CD4-positive, alpha-beta T cell (primary cell): Measurements from ENCODE around the gene HPX. TPM values are rescaled to one million over a fixed set of nuclear protein-coding genes. Genes with fewer than 3 reads are reported as not detected.

ENCODE experiments used
- ATAC-seq: fragments of 200-7000 bp; cut with Tn5 transposase; one replicate; pipeline ENCODE4 v1.10.0; 2022; ENCODE audit warnings: mild to moderate bottlenecking; ENCODE audit not compliant: poor library complexity
- CTCF ChIA-PET: fragments of 350-600 bp; sonication (Branson Sonifier 250); formaldehyde crosslinking; loops from one replicate; lab custom pipeline; 2021; ENCODE audit warnings: antibody characterized with exemption, inconsistent platforms; lab: Charles Lee
- POLR2A ChIA-PET: fragments of 350-600 bp; sonication (Branson Sonifier 250); formaldehyde crosslinking; loops from one replicate; lab custom pipeline; 2021; ENCODE audit warnings: antibody characterized with exemption, inconsistent platforms; lab: Charles Lee
- DNase-seq, 14 experiments: peaks; one replicate each; pipeline ENCODE4 v3.0.0-alpha.2; 2013 to 2020; ENCODE audit warnings: mixed read lengths in 2 of 14
- H3K27ac ChIP-seq, 2 donors: one replicate each; pipeline versions ENCODE4 v1.5.1 to v1.7.0; 2013; ENCODE audit warnings: low read length in 2 of 2, low read depth in 1 of 2, mild to moderate bottlenecking in 1 of 2
- H3K27me3 ChIP-seq, 2 experiments: 1 replicate in 1 of 2; 2 replicates in 1 of 2; pipeline versions ENCODE4 v1.6.1 to v1.7.0; 2013; ENCODE audit warnings: low read length in 2 of 2, control low read depth in 1 of 2, mild to moderate bottlenecking in 1 of 2, moderate library complexity in 1 of 2; ENCODE audit not compliant: insufficient read depth in 2 of 2, control insufficient read depth in 1 of 2
- H3K36me3 ChIP-seq: one replicate; pipeline ENCODE4 v1.6.1; 2013; ENCODE audit warnings: low read length, control low read depth; ENCODE audit not compliant: insufficient read depth
- H3K4me1 ChIP-seq: one replicate; pipeline ENCODE4 v1.6.1; 2013; ENCODE audit warnings: low read length, control low read depth; ENCODE audit not compliant: insufficient read depth
- H3K4me3 ChIP-seq: one replicate; pipeline ENCODE4 v1.5.1; 2013; ENCODE audit warnings: mild to moderate bottlenecking, low read length, moderate library complexity
- H3K9me3 ChIP-seq, 2 experiments: 1 replicate in 1 of 2; 2 replicates in 1 of 2; pipeline versions ENCODE4 v1.6.1 to v1.7.0; 2013; ENCODE audit warnings: low read length in 2 of 2, mild to moderate bottlenecking in 2 of 2, control low read depth in 1 of 2, moderate library complexity in 1 of 2; ENCODE audit not compliant: control insufficient read depth in 1 of 2, insufficient read depth in 1 of 2
- H3K27ac Mint-ChIP-seq: one replicate; pipeline ENCODE4 v1.8.0; 2020; ENCODE audit warnings: mixed read lengths
- H3K27me3 Mint-ChIP-seq: one replicate; pipeline ENCODE4 v1.8.0; 2021; ENCODE audit warnings: mixed read lengths
- H3K36me3 Mint-ChIP-seq: one replicate; pipeline ENCODE4 v1.8.0; 2021; ENCODE audit warnings: low read depth, mixed read lengths
- H3K4me1 Mint-ChIP-seq: one replicate; pipeline ENCODE4 v1.8.0; 2021; ENCODE audit warnings: low read depth, mixed read lengths
- H3K4me3 Mint-ChIP-seq: one replicate; pipeline ENCODE4 v1.8.0; 2020; ENCODE audit warnings: mild to moderate bottlenecking, mixed read lengths
- H3K9me3 Mint-ChIP-seq: one replicate; pipeline ENCODE4 v1.8.0; 2020; ENCODE audit warnings: mixed read lengths
- CTCF ChIP-seq: fragments of 200-600 bp; IDR thresholded peaks from one replicate; pipeline ENCODE4 v1.8.0; 2022; ENCODE audit warnings: antibody characterized with exemption, mild to moderate bottlenecking
- intact Hi-C, 2 experiments: fragments of 100-400 bp; cut with DNase I in 1 of 2; cut with micrococcal nuclease in 1 of 2; formaldehyde crosslinking; loops; one replicate each; pipeline versions ENCODE4 v1.15.1 to v1.9.0; 2023 to 2025; cut with DNase I, micrococcal nuclease
- total RNA-seq, 174 experiments: library from RNA in 2 of 174; stranded (reverse) in 2 of 174; gene quantifications; one replicate each; pipeline ENCODE4 v1.2.3 and lab custom pipeline; 2021 to 2026

The HPX gene
- total RNA-seq, 2 experiments from 2014 or later, result 0.52 to 0.87 TPM

DNA sequence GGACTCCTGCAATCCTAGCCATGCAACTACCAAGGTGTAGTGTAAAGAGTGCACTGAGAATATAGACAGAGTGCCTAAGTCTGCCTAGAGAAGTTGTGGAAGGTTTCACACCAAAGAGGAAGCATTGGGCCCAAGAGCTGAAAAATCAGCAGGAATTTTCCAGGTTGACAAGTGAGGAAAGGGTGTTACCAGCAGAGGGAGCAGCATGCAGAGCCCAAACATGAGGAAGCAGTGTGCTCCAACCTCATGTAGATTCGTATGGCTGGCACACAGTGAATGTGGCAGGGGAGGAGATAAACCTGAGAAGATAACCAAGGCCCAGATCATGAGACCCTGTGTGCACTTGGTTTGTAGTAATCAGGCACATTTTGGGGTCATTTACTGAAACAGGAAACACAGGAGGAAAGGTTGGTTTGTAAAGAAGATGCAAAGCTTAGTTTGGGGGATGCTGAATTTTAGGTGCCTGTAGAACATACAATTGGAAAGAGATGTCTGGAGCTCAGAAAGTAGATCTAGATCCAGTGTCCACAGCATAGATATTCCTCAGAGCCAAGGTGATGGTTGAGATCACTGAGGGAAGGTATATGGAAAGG lies 1.7 kb downstream of the HPX start:
- DNase-seq (peak in 8 of 14 experiments; percentile 17 to 73 (median 37)), ATAC-seq (peak; percentile 59)
- no peak overlapping the region for H3K4me3 ChIP-seq
- ChIA-PET CTCF (interaction anchor here (0.7 to 11.8 kb wide), 9 partner anchors 15 to 60 kb away, joined by 3 to 230 read pairs (median 4); partner anchors contain the start of genes APBB1 and SMPD1), POLR2A (interaction anchor here (0.9 to 2.4 kb wide), 6 partner anchors 25 to 61 kb away, joined by 3 to 21 read pairs (median 6); partner anchors contain the start of genes ARFIP2, SMPD1 and TIMM10B)
- H3K4me3 Mint-ChIP-seq, result no peak overlapping the region
- H3K27ac Mint-ChIP-seq, result no peak overlapping the region
- no peaks in the 10 kb centered on the region for H3K36me3 Mint-ChIP-seq
- H3K4me1 Mint-ChIP-seq, result no peaks in the 10 kb centered on the region
- no peak overlapping the region for H3K27ac ChIP-seq
- no peaks in the 10 kb centered on the region for H3K27me3 ChIP-seq
- intact Hi-C loops, result loop anchor here in 1 of 2 experiments (1.0 kb wide), 1 partner anchor 60 kb away; no protein-coding TSS in a partner anchor
- H3K9me3 ChIP-seq, result no peaks in the 10 kb centered on the region
- no peaks in the 10 kb centered on the region for H3K9me3 Mint-ChIP-seq
- no peaks in the 10 kb centered on the region for H3K27me3 Mint-ChIP-seq
- H3K36me3 ChIP-seq, result no peaks in the 10 kb centered on the region
- H3K4me1 ChIP-seq, result peaks cover 33% of the 10 kb centered on the region
- peak; percentile 67 for TF ChIP-seq CTCF

DNA sequence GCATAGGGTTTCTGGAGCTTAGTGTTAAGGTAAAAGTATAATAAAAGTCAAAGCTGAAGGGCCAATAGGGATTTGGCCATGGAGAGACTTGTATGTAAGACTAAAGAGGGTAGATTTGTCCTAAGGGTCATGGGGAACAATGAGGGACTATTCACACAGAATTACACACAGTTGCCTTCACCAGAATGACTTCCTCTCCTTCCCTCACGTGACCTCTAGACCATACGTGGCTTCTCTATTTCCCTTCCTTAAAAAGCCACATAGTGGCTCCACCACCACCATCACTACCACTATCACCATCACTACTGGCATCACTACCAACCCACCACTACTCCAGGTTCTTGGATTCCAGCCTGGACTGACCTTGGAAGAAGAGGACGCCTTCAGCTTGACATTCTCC lies 2.8 kb downstream of the HPX start:
- Mint-ChIP-seq H3K9me3 (no peaks in the 10 kb centered on the region), H3K27me3 (no peaks in the 10 kb centered on the region), H3K4me3 (no peak overlapping the region), H3K27ac (no peak overlapping the region), H3K36me3 (no peaks in the 10 kb centered on the region), H3K4me1 (no peaks in the 10 kb centered on the region)
- ChIA-PET CTCF (interaction anchor here (0.9 to 11.8 kb wide), 6 partner anchors 16 to 59 kb away, joined by 3 to 230 read pairs (median 6); partner anchors contain the start of gene APBB1), POLR2A (interaction anchor here (0.9 to 2.4 kb wide), 8 partner anchors 24 to 60 kb away, joined by 3 to 21 read pairs (median 5); partner anchors contain the start of genes ARFIP2, SMPD1 and TIMM10B)
- ATAC-seq (peak; percentile 32), DNase-seq (peak in 3 of 14 experiments; percentile 35 to 54 (median 37))
- H3K9me3 ChIP-seq, result no peaks in the 10 kb centered on the region
- TF ChIP-seq CTCF, result no peak
- intact Hi-C loops, result no loop called here
- no peaks in the 10 kb centered on the region for H3K36me3 ChIP-seq
- no peak overlapping the region for H3K4me3 ChIP-seq
- no peaks in the 10 kb centered on the region for H3K27me3 ChIP-seq
- H3K4me1 ChIP-seq, result peaks cover 26% of the 10 kb centered on the region
- no peak overlapping the region for H3K27ac ChIP-seq

DNA sequence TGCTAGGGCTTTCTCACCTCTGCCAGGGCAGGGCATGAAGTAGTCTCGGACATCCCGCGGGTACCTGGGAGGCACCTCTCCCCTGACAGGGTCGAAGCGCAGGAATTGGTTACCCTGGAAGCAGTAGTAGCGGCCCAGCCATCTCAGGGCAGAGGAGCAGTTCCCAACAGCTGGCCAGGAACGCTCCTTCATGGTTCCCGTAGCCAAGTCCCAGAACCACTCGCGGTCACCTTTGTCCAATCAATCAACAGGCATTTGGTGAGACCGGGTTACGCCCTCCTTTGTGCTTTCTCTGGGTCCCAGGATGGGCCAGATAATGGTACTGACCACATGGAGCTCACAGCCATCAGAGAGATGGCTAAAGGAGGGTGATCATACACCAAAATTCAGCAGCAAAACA lies 3.4 kb downstream of the HPX start:
- peaks cover 25% of the 10 kb centered on the region for H3K4me1 ChIP-seq
- DNase-seq (no peak), ATAC-seq (no peak)
- H3K27ac ChIP-seq, result no peak overlapping the region
- POLR2A ChIA-PET, result interaction anchor here (1.2 to 2.4 kb wide), 4 partner anchors 35 to 58 kb away, joined by 4 to 21 read pairs (median 6); partner anchors contain the start of genes ARFIP2, SMPD1 and TIMM10B
- no peaks in the 10 kb centered on the region for H3K27me3 Mint-ChIP-seq
- no peaks in the 10 kb centered on the region for H3K4me1 Mint-ChIP-seq
- no peak overlapping the region for H3K4me3 ChIP-seq
- H3K9me3 Mint-ChIP-seq, result no peaks in the 10 kb centered on the region
- no peak overlapping the region for H3K4me3 Mint-ChIP-seq
- H3K36me3 ChIP-seq, result no peaks in the 10 kb centered on the region
- CTCF ChIA-PET, result interaction anchor here (1.3 to 11.8 kb wide), 3 partner anchors 18 to 58 kb away, joined by 3 to 230 read pairs (median 9); partner anchors contain the start of gene APBB1
- TF ChIP-seq CTCF, result no peak
- H3K36me3 Mint-ChIP-seq, result no peaks in the 10 kb centered on the region
- intact Hi-C loops, result no loop called here
- H3K27ac Mint-ChIP-seq, result no peak overlapping the region
- no peaks in the 10 kb centered on the region for H3K9me3 ChIP-seq
- H3K27me3 ChIP-seq, result no peaks in the 10 kb centered on the region
